Spleen (tissue), 7 donors: Measurements from ENCODE around the gene G6PC2.

ENCODE experiments used
- CTCF ChIP-seq, 11 experiments: fragments of 200-600 bp in 7 of 11; fragments of 450-650 bp in 4 of 11; sonication (generic) in 4 of 11; IDR thresholded peaks in 8 of 11; conservative IDR thresholded peaks in 3 of 11; 1 replicate in 7 of 11; 2 replicates in 4 of 11; pipeline versions ENCODE4 v1.4.0 to v1.8.0; 2016 to 2021; ENCODE audit warnings: antibody characterized with exemption in 11 of 11, inconsistent platforms in 4 of 11, mild to moderate bottlenecking in 1 of 11
- POLR2A ChIP-seq, 3 donors: fragments of 450-650 bp; IDR thresholded peaks; one replicate each; pipeline ENCODE4 v1.5.1; 2017; ENCODE audit warnings: antibody characterized with exemption in 3 of 3, mild to moderate bottlenecking in 1 of 3
- POLR2AphosphoS5 ChIP-seq, 3 donors: sonication (generic); formaldehyde crosslinking; IDR thresholded peaks; one replicate each; pipeline ENCODE4 v1.5.1; 2017; ENCODE audit warnings: antibody characterized with exemption in 3 of 3
- donor health status: DM: no; HTN: no; CAD: no; lungs with moderate emphysema.
- donor health status: DM: no; HTN: no; CAD: no.
- donor health status: DM: no; HTN: no; CAD: no.

- TF ChIP-seq CTCF (IDR thresholded peaks at IDR 0.05 in 8 of 11, conservative IDR thresholded peaks at IDR 0.05 in 3 of 11) (no peak), POLR2A (IDR thresholded peaks at IDR 0.05) (no peak), POLR2AphosphoS5 (IDR thresholded peaks at IDR 0.05) (no peak)
Observed at GRCh38 chr2:168897449-168897848, 3.6 kb upstream of the G6PC2 start.
